ENCODE results near the gene NFU1. TPM values are rescaled to one million over a fixed set of nuclear protein-coding genes. Genes with fewer than 3 reads are reported as not detected.

NFU1 gene
- total and polyA plus RNA-seq, 7 donors: 43.2 to 91.4 (median 61.3) TPM

DNA sequence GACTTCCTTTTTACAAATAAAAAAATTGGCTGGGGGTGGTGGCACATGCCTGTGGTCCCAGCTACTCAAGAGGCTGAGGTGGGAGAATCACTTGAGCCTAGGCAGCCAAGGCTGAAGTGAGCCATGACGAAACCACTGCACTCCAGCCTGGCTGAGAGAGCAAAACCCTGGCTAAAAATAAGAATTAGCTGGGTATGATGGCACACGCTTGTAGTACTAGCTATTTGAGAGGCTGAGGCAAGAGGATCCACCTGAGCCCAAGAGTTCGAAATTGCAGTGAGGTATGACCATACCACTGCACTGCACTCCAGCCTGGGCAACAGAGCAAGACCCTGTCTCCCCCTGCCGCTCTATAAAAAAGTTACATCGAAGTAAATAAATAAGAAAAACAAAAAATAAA lies 83.9 kb downstream of the NFU1 start:
- 97% methylated on average over 5 of the region's 5 CpGs for WGBS, 2 donors
- no peak for DNase-seq
- H3K9me3 ChIP-seq: no peaks in the 10 kb centered on the region
- H3K27ac ChIP-seq: no peak overlapping the region
- intact Hi-C loops (cut with DNase I): no loop called here
- no peaks in the 10 kb centered on the region for H3K4me1 ChIP-seq
- no peak overlapping the region for H3K4me3 ChIP-seq
- peaks cover 4 to 97% (median 45%) of the 10 kb centered on the region in 4 donors for H3K36me3 ChIP-seq
- no peaks in the 10 kb centered on the region for H3K27me3 ChIP-seq
- TF ChIP-seq EP300 (IDR thresholded peaks at IDR 0.05) (no peak), POLR2AphosphoS5 (IDR thresholded peaks at IDR 0.05) (no peak), POLR2A (IDR thresholded peaks at IDR 0.05) (no peak)

DNA sequence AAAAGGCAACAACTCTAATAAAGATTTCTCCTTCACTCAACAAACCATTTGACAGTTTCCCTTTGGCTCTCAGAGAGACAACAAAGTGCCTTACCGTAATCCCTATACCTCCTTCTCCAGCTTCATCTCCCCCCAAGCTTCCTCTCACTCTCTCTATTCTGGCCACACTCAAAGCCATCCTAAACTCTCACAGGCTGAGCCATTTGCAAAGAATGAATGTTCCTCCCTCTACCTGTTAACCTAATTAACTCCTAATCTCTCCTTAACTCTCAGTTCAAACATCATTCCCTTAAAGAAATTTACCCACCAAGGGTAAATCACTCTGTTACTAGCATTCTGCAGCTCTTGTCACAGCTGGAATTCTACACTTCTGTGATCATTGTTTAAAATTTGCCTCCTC lies 88.5 kb downstream of the NFU1 start:
- no peaks in the 10 kb centered on the region for H3K27me3 ChIP-seq
- WGBS, 2 donors: 98 to 99% methylated on average over 1 of the region's 1 CpG
- DNase-seq: no peak
- H3K27ac ChIP-seq: no peak overlapping the region
- TF ChIP-seq, protein P1, sequence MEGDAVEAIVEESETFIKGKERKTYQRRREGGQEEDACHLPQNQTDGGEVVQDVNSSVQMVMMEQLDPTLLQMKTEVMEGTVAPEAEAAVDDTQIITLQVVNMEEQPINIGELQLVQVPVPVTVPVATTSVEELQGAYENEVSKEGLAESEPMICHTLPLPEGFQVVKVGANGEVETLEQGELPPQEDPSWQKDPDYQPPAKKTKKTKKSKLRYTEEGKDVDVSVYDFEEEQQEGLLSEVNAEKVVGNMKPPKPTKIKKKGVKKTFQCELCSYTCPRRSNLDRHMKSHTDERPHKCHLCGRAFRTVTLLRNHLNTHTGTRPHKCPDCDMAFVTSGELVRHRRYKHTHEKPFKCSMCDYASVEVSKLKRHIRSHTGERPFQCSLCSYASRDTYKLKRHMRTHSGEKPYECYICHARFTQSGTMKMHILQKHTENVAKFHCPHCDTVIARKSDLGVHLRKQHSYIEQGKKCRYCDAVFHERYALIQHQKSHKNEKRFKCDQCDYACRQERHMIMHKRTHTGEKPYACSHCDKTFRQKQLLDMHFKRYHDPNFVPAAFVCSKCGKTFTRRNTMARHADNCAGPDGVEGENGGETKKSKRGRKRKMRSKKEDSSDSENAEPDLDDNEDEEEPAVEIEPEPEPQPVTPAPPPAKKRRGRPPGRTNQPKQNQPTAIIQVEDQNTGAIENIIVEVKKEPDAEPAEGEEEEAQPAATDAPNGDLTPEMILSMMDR (IDR thresholded peaks at IDR 0.05): no peak
- TF ChIP-seq POLR2AphosphoS5 (IDR thresholded peaks at IDR 0.05) (no peak), POLR2A (IDR thresholded peaks at IDR 0.05) (no peak), EP300 (IDR thresholded peaks at IDR 0.05) (no peak)
- H3K4me3 ChIP-seq: no peak overlapping the region
- H3K36me3 ChIP-seq: peaks cover 4 to 95% (median 35%) of the 10 kb centered on the region in 4 donors
- no peaks in the 10 kb centered on the region for H3K4me1 ChIP-seq
- H3K9me3 ChIP-seq: no peaks in the 10 kb centered on the region
- intact Hi-C loops (cut with DNase I): no loop called here

Other genes with a start within 250 kb of the NFU1 start
- gene GFPT1, start 50.2 kb downstream of the NFU1 start, total RNA-seq: 10 to 100 TPM; 14.5 to 24.4 (median 18.7) TPM
- gene GFPT1, start 50.2 kb downstream of the NFU1 start, polyA plus RNA-seq: 10 to 100 TPM; 34.8 to 45.5 (median 41.9) TPM
- gene AAK1, start 206.3 kb upstream of the NFU1 start, total RNA-seq: 10 to 100 TPM; 20.7 to 35.7 (median 22.9) TPM
- gene AAK1, start 206.3 kb upstream of the NFU1 start, polyA plus RNA-seq: 10 to 100 TPM in 2 of 3 donors, 1 to 10 TPM in 1; 5.4 to 19.5 (median 11.3) TPM